Activated CD8-positive, alpha-beta memory T cell treated with anti-CD3 and anti-CD28 coated beads, Interleukin-2, amount 50 U/mL, for 4 hours (primary cell): Measurements from ENCODE around the gene FAM83F.
A peak's percentile ranks its signal among the peaks of the same experiment; 100 is the strongest.
"Not testable (repeated sequence)": the region's sequence is repeated elsewhere in the genome, so short reads cannot be mapped to it uniquely, and the experiment has no call there.

Source experiments
- DNase-seq: peaks from one replicate; pipeline ENCODE4 v3.0.0-alpha.2; 2020

FAM83F gene

DNA sequence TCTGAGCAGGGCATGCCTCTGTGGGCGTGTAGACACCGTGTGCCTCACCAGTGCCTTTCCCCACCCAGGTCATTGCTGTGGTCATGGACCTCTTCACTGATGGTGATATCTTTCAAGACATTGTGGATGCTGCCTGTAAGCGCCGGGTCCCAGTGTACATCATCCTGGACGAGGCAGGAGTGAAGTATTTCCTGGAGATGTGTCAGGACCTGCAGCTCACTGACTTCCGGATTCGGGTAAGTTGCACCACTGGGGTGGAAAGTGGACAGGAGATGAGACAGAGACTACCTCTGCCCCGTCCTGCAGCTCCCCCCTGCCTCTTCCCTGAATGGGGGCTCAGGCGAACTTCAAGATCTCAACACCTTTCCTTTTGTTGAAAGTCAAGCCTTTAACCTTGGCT, 24.3 kb downstream of the FAM83F start:
- DNase-seq: no peak

DNA sequence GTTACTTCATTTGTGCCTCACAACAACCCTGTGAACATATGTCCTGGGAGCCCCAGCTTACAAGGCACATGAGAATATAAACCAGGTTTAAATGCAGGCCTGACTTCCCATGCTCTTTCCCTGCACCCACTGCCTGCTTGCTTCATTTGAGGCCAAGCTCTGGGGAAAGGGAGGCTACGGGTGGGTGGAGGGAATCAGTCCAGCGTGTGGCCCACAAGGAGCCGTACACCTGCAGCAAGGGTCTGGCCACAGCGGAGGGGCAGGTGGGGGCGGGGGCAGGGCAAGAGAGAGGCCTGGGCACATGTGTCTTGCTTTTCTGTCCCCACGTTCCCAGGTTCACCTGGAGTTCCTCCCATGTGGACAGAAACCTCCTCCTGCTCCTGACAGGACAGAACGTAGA, 26.2 kb downstream of the FAM83F start:
- no peak for DNase-seq

DNA sequence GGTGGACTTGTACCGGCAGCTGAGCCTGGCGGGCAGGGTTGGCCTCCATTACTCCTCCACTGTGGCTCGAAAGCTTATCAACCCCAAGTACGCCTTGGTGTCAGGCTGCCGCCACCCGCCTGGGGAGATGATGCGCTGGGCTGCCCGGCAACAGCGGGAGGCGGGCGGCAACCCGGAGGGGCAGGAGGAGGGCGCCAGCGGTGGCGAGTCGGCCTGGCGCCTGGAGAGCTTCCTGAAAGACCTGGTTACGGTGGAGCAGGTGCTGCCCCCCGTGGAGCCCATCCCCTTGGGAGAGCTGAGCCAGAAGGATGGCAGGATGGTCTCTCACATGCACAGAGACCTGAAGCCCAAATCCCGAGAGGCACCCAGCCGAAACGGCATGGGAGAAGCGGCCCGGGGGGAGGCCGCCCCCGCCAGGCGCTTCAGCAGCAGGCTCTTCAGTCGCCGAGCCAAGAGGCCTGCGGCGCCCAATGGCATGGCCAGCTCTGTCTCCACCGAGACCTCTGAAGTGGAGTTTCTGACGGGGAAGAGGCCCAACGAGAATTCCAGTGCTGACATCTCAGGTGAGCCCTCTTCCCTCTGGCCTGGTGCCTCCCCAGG, 26.7 kb downstream of the FAM83F start:
- no peak for DNase-seq

GRCh38 chr22:40022536-40023240, 27.9 kb downstream of the FAM83F start:
- no peak for DNase-seq

DNA sequence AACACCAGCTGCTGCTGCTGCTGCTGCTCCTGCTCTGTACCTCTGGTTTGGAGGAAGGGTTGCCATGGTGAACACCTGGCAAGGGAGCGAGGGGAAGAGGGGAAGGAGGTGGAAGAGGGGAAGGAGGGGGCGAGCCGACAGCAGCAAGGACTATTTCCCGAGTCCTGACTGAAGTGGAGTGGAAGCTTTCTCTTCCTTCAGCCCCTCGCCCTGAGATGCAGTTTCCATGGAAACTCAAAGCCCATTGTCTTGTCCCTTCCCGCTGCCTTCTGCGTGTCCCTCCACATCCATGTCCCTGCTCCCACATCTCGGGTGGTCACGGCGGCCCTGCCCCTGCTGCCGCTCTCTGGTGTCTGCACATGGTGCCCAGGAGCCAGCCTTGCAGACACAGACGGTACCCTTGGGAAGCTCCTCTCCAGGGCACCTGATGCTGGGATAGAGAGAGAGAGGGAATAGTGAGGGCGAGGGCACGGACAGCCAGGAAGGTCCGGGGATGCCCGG, 28.6 kb downstream of the FAM83F start:
- DNase-seq: no peak

DNA sequence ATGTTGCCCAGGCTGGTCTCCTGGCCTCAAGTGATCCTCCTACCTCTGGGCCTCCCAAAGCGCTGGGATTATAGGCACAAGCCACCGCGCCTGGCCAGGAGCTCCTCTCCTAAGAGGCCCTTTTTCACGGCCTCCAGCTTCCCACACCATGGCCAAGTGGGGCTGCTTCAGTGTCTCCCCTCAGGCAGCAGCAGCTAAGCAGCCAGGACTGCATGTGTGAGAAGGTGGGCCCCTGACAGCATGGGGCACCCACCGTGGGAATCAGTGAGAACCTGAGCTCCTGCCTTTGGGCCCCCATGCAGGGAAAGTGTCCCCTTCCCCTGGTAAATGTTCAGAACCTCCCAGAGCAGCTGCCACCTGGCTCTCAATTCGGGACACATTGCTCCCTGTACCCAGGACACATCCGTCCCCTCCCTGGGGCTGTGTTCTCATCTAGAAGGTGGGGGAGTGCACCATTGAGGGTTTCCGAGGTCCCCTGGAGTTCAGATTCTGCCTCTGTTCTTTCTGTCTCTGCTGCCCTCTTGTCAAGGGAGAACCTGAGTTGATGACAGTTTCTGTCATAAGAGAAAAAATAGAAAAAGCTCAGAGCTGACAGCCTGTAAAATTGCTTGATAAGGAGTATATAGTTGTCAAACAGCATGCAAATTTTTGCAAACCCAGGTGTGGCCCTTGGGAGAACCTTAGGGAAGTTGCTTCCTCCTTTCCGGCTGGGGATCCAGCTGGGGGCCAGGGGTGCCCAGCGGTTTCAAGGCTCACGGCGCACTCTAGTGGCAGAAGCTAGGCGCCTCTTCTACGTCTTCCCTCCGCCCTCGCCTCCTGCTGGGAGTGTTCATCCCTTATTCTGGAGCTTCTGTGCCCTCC, 29.7 kb downstream of the FAM83F start:
- DNase-seq: peak; percentile 65

DNA sequence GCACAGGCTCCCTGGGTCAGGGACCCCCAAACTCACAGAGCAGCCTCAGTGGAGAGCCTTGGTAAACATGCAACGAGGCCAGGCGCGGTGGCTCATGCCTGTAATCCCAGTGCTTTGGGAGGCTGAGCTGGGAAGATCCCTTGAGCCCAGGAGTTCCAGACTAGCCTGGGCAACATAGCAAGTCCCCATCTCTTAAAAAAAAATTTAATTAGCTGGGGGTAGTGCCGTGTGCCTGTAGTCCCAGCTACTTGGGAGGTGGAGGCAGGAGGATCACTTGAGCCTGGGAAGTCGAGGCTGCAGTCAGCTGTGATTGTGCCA, 30.3 kb downstream of the FAM83F start:
- DNase-seq: not testable (repeated sequence)

DNA sequence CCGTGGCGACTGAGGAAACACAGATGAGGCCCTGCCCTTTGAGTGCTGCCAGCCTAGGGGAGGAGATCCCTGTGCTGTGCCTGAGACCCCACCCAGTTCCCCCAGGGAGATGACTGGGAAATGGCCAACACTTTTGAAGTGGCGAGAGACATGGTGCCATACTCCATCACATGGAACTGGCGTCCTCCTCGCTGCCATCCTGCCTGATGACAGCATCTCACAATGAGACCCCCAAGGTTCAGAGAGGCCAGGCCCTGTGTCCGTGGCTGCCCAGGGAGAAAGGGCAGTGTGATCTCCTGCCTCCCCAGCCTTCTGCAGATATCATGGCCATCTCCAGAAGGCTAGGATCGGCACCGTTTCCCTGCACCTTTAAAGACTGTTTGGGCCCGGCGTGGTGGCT, 31.1 kb downstream of the FAM83F start:
- no peak for DNase-seq

DNA sequence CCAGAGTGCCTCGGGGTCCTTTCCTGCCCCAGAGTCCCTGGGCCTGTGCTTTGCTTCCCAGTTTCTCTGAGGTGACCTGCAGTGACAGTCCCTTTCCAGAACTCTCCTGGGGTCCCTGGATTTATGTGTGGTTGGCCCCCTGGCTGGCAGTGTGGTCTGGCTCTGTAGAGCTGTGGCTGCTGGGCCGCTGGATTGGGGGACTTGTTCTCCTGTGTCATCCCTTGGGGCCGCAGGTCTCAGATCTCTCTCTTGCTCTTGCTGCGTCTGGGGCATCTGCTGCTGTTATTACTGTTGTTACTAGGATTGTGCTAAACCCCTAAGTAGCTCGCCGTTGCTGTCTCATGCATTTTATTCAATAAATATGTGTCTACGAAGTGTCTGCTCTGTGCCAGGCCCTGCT, 31.9 kb downstream of the FAM83F start:
- no peak for DNase-seq

DNA sequence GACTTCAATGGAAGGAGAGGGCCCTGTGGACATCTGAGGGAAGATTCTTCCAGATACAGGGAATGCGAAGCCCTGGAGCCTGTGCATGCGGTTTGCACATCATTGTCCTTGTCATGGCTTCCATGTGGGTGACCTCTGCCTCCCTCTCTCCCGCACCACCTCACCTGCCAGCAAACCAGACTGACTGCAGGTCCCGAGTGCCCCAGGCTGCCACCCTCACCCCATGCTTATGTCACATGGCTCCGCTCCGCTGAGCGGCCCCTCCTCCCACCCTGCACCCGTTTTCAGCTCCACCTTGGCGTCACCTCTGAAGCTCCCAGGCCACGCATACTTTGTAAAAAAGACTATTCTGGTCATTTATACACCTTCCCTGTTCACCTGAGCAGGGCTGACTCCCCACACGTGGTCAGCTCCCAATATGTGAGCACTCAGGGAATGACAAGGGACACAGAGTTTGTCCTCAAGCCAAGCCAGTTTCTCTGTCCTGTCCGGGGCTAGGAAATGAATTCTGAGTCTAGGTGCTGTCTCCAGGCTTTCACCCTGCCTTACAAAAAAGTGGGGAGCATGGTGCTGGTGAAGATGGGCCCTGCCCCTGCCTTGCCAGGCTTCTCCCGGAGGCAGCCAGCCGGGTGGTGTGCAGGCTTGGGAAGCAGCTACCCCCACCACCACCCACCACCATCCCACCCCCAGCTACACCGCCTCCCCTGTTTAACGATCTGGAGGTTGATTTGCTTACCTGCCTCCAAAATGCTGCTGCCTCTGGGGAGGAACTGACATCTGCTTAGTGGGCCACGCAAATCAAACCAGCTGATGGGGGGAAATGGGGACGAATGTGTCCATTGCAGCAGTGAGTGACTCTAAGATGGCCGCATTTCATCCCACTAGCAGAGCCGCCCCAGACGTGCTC, 32.7 kb downstream of the FAM83F start:
- DNase-seq: no peak

DNA sequence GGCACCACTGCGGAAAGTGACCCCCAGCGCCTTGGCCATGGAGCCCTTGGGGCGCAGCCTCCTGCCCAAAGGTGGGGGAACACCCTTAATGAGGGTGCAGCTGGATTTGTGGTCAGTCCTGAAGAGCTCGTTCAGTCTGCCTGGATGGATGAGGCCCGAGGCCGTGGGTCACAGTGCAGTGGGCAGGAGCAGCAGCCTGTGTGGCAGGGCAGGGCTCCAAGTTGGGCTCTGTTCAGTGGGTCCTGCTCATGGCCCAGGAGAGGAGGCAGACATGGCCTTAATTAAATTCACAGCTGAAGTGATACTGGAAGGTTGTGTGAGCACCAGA, 33.3 kb downstream of the FAM83F start:
- DNase-seq: no peak

DNA sequence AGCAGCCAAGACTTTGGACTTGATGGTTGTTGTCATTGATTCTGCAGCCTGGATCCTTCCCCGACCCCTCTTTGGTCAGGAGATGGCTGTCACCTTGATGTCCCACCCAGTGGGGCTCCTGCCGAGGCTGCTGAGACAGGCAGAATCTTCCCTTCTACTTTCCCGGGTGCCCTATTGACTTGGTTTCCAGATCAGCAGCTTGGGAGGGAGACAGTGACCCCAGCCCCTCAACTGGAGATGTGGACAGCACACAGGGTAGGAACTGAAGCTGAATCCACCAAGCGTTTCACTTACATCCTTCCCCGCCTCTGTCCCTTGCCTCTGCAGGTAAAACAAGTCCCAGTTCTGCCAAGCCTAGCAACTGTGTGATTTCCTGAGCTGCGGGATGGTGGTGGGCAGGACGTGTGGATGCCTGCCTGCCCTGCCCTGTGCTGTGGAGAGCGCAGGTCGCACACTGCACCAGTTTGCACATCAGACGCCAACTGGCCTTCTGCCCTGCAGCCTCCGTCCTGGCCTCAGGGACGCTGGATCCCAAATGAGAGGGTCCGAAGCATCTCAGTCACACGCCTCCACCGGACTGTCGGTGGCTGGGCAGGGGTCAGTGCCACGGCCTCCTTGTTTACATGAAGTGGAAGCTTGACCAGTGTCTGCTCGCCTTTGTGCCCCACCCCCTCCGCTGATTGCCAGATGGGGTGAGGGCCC, 34.6 kb downstream of the FAM83F start:
- DNase-seq: no peak

DNA sequence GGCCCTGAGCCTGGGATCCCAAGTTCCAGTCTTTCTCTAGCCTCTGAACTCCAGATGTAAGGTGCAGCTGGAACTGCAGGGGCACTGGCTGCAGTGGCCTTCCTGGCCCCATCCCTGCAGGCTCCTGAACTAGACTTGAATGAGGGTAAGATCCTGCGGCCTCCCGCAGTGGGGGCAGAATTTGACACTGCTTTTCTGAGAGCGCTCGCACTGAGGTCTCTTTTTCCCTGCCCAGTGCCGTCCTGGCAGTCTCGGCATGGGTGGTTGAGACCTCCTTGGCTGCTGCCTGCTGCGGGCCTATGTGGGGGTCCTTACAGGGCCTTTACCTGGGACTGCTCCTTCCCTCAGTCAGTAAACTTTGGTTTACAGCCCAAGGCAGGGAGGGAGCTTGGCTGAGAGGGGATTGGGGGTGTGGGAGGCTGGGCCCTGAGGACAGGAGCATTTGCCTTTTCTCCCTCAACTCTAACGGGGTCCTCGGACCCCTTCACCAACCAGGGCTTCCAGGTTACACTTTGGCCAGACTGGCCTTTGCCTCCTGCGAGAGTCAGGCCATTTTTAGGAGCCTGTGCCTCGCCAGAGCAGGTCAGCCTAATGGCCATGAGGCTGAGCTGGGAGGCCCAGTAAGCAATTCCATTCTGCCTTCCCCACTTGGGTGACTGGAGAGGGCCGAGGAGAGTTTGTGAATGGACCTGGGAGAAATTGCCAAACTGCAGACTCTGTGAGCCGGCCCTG, 35.4 kb downstream of the FAM83F start:
- DNase-seq: no peak

GRCh38 chr22:40030758-40031095, 36.0 kb downstream of the FAM83F start:
- no peak for DNase-seq

GRCh38 chr22:40031766-40032470, 37.2 kb downstream of the FAM83F start:
- DNase-seq: no peak

GRCh38 chr22:40033586-40034380, 39.0 kb downstream of the FAM83F start:
- no peak for DNase-seq

GRCh38 chr22:40035351-40035750, 40.6 kb downstream of the FAM83F start:
- no peak for DNase-seq

DNA sequence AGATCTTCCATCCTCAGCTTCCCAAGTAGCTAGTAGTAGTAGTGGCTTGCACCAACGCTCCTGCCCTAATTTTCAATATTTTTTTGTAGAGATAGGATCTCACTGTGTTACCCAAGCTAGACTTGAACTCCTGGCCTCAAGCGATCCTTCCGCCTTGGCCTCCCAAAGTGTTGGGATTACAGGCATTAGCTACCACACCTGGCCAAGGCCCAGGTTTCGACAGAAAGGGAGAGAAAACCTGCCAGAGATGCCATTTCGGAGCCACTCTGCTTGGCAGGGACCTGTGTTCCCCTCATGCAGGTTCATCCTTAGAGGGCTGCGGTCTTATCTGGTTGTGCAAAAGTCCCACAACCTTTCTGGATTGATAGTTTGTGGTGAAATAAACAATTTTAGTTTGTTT, 41.4 kb downstream of the FAM83F start:
- DNase-seq: no peak

- peak; percentile 46 for DNase-seq
Observed at GRCh38 chr22:40036591-40037225, 42.0 kb downstream of the FAM83F start.

DNA sequence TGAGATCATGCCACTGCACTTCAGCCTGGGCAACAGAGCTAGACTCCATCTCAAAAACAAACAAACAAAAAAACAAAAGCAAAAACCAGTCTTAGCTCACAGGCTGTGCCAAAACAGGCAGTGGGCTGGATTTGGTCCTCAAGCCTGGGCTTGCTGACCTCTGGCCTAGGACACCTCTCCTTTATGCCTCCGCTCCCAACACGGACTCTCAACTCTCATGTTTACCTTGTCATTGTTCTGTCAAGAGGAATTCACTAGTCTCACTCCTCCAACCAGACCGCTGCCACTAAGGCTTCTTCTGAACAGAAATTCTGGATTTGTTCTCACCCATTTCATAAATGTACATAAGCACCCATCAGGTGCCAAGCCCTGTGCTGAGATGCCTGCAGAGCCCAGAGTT, 42.6 kb downstream of the FAM83F start:
- DNase-seq: no peak
